Effector memory CD4-positive, alpha-beta T cell (primary cell): ENCODE data around the gene BAIAP2.

Experiments used
- DNase-seq, 3 donors: peaks; one replicate each; pipeline ENCODE4 v3.0.0-alpha.2; 2020
- H3K27ac ChIP-seq: 2 replicates; pipeline ENCODE4 v1.7.0; 2013; ENCODE audit warnings: mild to moderate bottlenecking, low read length, moderate library complexity; ENCODE audit not compliant: insufficient read depth, poor library complexity, severe bottlenecking
- H3K27me3 ChIP-seq: replicated peaks from 2 replicates; pipeline ENCODE4 v1.7.0; 2013; ENCODE audit warnings: mild to moderate bottlenecking, low read length; ENCODE audit not compliant: insufficient read depth, control insufficient read depth, poor library complexity, severe bottlenecking
- H3K36me3 ChIP-seq: 2 replicates; pipeline ENCODE4 v1.7.0; 2013; ENCODE audit warnings: mild to moderate bottlenecking, low read length, moderate library complexity; ENCODE audit not compliant: control insufficient read depth, insufficient read depth
- H3K4me1 ChIP-seq: 2 replicates; pipeline ENCODE4 v1.7.0; 2013; ENCODE audit warnings: low read length, mild to moderate bottlenecking; ENCODE audit not compliant: control insufficient read depth, insufficient read depth, poor library complexity, severe bottlenecking
- H3K4me3 ChIP-seq: 2 replicates; pipeline ENCODE4 v1.7.0; 2013; ENCODE audit warnings: low read length, low read depth, mild to moderate bottlenecking; ENCODE audit not compliant: insufficient read depth, poor library complexity, severe bottlenecking
- H3K9me3 ChIP-seq: 2 replicates; pipeline ENCODE4 v1.7.0; 2013; ENCODE audit warnings: mild to moderate bottlenecking, low read length, moderate library complexity; ENCODE audit not compliant: control insufficient read depth

The BAIAP2 gene

DNA sequence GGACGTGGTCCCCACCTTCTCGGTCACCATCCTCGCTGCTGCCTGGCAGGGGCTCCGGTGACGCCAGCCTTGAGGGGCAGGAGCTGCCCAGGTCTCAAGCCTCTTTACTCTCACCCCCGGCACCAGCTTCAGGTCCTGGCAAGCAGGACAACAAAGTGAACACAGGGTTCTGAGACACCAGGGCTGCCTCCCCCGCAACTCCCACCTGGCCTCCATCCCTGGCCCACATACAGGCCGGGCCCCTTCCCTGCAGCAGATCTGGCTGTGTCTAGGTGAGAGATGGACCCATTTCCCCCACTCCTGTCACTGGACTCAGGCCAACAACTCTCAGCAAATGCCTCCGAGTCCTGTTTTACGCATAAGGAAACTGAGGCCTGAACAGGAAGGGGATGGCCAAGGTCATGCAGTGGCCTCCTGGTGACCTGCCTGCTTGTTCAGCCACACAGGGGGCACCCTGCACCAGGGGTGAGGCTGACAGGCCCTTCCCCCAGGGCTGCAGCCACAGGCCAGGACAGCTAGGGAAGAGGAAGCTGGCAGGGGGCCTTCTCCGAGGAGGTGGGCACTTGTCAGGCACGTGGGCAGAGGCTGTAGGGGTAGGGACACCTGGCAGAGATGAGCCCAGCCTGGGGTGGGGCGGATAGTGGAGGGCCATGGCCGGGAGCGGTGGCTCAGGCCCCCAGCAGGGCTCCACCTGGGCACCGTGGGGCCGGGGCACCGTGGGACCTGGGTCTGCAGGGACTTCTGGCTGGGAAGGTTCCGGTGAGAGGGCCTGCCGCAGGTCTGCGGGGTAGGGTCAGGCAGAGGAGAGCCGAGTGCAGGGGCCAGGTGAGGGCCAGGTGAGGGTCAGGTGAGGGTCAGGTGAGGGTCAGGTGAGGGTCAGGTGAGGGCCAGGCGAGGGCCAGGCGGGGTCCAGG lies 83.6 kb downstream of the BAIAP2 start:
- peak overlapping the region; percentile 31 for H3K4me3 ChIP-seq
- no peak for DNase-seq

DNA sequence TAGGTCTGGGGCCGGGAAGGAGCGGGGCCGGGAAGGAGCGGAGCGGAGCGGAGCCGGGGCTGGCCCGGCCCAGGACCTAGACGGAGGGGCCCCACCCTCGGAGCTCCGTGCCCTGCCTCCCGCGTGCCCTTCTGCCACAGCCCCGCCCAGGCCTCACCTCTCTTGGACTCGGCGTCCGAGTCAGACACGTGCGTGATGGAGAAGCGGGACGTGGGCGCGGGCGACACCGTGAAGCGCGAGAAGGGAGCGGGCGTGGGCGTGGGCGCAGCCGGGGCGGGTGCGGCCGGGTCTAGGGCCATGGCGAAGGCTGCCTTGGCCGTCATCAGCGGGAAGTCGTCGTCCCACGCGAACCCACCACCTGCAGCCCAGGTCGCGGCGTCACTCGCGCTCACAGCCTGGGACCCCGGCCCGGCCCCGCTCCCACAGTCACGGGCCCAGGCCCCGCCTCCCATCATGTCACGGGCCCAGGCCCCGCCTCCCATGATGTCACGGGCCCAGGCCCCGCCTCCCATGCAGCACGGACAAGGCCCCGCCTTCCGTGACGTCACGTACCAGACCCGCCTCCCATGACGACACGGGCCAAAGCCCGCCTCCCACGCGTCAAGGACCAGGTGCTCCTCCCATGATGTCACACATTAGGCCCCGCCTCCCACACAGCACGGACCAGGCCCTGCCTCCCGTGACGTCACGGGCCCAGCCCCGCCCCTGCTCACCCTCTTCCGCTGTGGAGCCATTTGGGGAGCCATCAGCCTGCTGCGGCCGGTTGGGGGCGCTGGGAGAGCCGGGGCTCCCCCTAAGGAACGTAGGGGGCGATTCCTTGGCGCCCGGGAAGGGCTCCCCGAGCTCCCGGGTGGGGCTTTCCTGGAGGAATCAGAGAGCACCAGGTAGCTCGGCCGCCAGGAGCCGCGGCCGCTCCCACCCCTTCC lies 84.5 kb downstream of the BAIAP2 start:
- DNase-seq, result peak; percentile 74 to 86 (median 86)
- peak overlapping the region; percentile 31 for H3K4me3 ChIP-seq
- H3K9me3 ChIP-seq, result no peaks in the 10 kb centered on the region
- H3K4me1 ChIP-seq, result peaks cover 4% of the 10 kb centered on the region
- no peaks in the 10 kb centered on the region for H3K36me3 ChIP-seq
- no peaks in the 10 kb centered on the region for H3K27me3 ChIP-seq
- H3K27ac ChIP-seq, result no peak overlapping the region

More for the DNA sequence above, 83.6 kb downstream of the BAIAP2 start:
- Histone ChIP-seq H3K27ac (no peak overlapping the region), H3K9me3 (no peaks in the 10 kb centered on the region), H3K4me1 (peaks cover 4% of the 10 kb centered on the region), H3K36me3 (no peaks in the 10 kb centered on the region), H3K27me3 (no peaks in the 10 kb centered on the region)

DNA sequence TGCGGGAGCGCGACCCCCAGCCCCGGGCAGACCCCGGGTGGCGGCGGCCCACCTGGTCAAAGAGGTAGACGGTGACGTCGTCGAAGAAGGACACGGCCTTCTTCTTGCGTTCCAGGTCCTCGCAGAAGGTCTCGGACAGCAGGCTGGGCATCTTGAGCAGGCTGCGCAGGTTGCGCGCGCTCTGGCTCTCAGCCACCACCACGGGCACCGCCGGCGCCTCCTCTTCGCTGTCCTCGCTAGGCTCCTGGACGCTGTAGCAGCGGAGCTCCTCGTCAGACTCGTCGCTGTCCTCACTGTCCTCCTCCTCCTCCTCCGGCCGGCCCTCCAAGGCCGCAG lies 85.2 kb downstream of the BAIAP2 start:
- Histone ChIP-seq H3K36me3 (no peaks in the 10 kb centered on the region), H3K27me3 (no peaks in the 10 kb centered on the region), H3K27ac (no peak overlapping the region), H3K4me3 (no peak overlapping the region), H3K9me3 (no peaks in the 10 kb centered on the region), H3K4me1 (peaks cover 4% of the 10 kb centered on the region)
- no peak for DNase-seq

DNA sequence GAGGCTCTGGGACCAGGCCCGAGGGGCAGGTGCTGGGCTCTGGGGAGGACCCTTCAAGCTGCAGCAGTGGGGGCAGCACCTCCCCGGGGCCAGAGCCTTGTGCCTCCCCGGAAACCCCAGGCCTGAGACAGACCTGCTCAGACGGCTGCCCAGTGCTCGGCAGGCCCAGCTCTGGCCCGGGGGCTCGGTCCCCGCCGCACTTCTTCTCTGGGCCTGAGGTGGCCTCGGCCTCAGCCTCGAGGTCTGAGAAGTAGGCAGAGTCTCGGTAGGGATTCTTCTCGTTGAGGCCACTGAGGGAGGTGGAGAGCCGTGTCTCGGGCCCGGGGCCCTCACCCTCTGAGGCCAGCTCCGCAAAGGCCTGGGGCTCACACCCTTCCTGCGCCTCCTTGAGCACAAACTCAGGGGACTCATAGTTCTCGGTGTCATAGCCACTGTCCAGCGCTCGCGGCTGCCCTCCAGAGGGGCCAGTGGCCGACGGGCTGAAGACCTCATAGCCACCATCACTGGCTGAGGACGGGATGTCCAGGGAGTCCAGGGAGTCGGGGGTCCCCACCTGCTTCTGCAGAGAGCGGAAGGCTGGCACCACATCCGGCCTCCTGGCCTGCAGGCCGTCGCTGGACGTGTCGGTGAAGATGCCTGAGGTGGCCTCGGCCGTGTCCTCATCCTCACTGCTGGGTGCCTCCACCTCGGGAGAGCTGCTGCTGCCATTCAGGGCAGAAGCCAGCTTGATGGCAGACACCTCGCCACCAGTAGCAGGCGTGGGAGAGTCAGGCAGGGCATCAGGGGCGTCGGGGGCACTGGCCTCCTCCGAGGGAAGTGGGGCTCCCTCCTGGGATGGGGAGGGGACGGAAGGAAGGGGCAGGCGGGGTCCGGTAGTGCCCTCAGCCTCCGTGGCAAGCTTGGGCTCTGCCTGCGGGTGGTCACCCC lies 86.0 kb downstream of the BAIAP2 start:
- Histone ChIP-seq H3K27me3 (no peaks in the 10 kb centered on the region), H3K4me3 (no peak overlapping the region), H3K27ac (no peak overlapping the region), H3K9me3 (no peaks in the 10 kb centered on the region), H3K36me3 (no peaks in the 10 kb centered on the region), H3K4me1 (peaks cover 4% of the 10 kb centered on the region)
- no peak for DNase-seq

DNA sequence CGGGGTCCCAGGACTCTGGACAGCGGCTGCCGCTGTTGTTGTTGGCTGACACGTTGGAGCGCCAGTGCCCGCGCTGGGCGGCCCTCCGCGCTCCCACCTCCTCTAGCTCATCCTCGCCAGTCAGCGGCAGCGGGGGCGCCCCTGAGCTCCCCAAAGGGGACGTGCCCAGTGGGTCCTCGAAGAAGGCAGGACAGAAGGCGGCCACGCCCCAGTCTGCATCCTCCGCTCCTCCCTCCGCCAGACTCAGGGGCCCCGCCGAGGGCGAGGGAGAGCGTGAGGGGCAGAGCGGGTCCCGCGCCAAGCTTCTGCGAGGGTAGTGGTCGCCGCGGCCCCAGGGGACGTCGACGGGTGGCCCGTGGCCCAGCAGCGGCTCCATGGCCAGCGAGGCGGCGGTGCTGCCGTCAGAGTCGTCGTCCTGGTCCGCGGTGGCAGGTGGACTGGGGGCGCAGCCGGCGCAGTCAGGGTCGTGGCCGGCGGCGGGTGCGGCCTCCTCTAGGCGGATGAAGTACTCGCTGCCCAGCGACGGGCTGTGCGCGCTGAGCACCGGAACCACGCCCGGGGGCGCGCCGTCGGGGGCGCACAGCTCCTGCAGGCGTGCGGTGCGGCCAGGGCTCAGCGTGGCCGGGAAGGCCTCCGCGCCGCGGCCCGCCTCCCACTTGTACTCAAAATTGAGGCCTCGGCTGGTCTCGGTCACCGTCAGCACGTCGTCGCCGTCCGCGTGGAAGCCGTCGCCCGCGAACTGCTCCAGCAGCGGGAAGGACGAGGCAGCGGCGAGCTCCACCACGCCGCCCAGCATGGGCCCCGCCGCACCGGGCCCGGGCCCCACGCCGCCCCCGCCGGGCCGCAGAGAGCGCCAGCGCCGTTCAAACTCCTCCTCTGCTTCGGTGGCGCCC lies 87.1 kb downstream of the BAIAP2 start:
- DNase-seq, result no peak
- H3K4me1 ChIP-seq, result peaks cover 4% of the 10 kb centered on the region
- no peak overlapping the region for H3K27ac ChIP-seq

DNA sequence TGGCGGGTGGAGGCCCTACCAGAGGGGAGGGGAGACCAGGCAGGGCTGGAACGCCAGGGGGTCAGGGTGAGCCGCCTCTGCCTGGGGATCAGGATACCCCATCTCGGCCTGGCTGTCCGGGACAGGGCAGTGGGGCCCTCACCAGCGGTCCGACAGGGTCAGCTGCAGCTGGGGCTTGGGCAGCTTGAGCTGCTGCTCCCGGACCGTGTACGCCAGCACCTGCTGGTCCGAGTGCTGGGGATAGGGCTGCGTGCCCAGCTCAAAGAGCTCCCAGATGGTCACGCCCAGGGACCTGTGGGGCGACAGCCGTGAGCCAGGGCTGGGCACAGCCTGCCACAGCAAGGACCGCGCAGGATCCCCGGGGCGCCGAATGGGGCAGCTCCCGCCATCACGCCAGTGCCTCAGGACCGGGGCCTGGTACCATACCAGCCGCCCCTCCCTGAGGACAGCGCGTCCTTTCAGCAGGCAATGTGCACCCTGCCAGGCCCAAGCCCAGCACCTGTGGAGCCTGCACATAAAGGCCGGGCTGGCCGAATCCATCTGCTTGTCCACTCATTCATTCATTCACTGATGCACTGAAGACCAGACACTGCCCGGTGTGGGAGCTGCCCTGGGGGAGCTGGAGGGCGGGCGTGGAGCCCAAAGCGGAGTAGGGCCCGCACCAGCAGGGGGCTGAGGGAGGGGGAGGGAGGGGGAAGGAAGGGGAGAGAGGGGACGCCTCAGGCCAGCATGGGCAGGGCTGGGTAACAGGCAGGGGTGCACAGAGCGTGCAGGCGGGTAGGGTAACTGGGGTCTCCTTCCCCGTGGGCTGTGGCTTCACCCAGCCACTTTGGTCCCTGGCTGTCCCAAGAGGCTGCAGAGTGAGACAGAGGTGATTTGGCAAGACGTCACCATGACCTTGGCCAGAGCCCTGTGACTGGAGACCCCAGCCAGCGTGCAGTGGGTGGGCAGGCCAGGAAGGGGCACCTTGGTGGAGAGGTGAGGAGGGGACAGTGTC lies 88.4 kb downstream of the BAIAP2 start:
- H3K4me1 ChIP-seq, result peaks cover 4% of the 10 kb centered on the region

More for the DNA sequence above, 87.1 kb downstream of the BAIAP2 start:
- H3K36me3 ChIP-seq, result no peaks in the 10 kb centered on the region
- no peak overlapping the region for H3K4me3 ChIP-seq
- H3K9me3 ChIP-seq, result no peaks in the 10 kb centered on the region
- no peaks in the 10 kb centered on the region for H3K27me3 ChIP-seq

DNA sequence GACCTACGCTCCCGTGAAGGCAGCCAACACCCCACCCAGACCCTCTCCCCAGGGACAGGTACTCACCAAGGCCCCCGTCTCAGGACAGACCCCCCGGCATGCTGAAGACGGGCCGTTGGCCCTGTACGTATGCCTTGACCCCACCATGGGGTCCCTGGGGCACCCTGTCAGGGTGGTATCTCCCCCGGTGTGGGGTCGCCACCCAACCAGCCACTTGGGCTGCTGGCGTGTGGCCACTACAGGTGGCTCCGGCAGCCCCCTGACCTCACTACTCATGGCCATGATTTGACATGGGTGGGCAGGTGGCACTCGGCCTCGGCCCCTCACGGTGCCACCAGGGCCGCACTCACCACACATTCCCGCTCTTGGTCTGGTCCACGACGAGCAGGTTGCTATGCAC lies 89.4 kb downstream of the BAIAP2 start:
- Histone ChIP-seq H3K27ac (no peak overlapping the region), H3K9me3 (no peaks in the 10 kb centered on the region), H3K27me3 (no peaks in the 10 kb centered on the region), H3K4me1 (no peaks in the 10 kb centered on the region), H3K4me3 (no peak overlapping the region), H3K36me3 (no peaks in the 10 kb centered on the region)
- no peak for DNase-seq

More for the DNA sequence above, 88.4 kb downstream of the BAIAP2 start:
- Histone ChIP-seq H3K9me3 (no peaks in the 10 kb centered on the region), H3K27me3 (no peaks in the 10 kb centered on the region), H3K36me3 (no peaks in the 10 kb centered on the region), H3K4me3 (no peak overlapping the region), H3K27ac (no peak overlapping the region)
- DNase-seq, result no peak

DNA sequence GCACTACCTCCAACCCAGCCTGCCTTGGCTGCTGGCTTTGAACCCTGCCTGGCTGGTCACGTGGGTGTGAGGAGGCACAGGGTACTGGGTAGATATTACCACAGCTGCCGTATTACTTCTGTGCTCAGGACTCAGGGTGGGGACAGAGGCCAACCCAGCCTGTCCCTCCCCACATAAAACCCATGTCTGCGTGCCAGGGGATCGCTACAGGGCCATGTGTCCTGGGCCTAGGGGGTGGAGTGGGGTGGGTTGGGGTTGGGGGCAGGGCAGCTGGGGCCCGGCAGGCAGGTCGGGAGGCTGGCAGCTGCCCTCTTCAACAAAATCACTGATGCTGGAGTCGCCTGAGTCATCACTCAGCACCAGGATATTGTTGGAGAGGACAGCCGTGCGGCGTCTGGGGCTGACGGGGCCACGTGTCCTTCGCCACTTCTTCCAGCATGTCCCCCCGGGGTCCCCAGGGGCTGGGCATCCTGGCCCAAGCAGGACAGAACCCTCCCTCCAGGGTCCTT lies 90.7 kb downstream of the BAIAP2 start:
- Histone ChIP-seq H3K36me3 (no peaks in the 10 kb centered on the region), H3K27ac (no peak overlapping the region), H3K4me3 (no peak overlapping the region), H3K4me1 (no peaks in the 10 kb centered on the region), H3K9me3 (no peaks in the 10 kb centered on the region), H3K27me3 (no peaks in the 10 kb centered on the region)
- no peak for DNase-seq
